WTC11 (cell line): ENCODE data around the gene DENND4A.

Experiments used
- CTCF ChIP-seq: fragments of 200-600 bp; IDR thresholded peaks from 2 replicates; pipeline ENCODE4 v1.8.0; 2022; ENCODE audit warnings: antibody characterized with exemption
- ESRRA ChIP-seq: sonication (generic); formaldehyde crosslinking; IDR thresholded peaks from 2 replicates; pipeline ENCODE4 v1.8.1; 2022; ENCODE audit warnings: mild to moderate bottlenecking, missing genetic modification reagents, borderline replicate concordance
- ETV6 ChIP-seq: sonication (generic); formaldehyde crosslinking; IDR thresholded peaks from 2 replicates; pipeline ENCODE4 v1.8.1; 2022; ENCODE audit warnings: mild to moderate bottlenecking, missing genetic modification reagents
- JUN ChIP-seq: sonication (generic); formaldehyde crosslinking; IDR thresholded peaks from 2 replicates; pipeline ENCODE4 v1.8.0; 2023; ENCODE audit warnings: mild to moderate bottlenecking, missing genetic modification reagents
- PREB ChIP-seq: sonication (generic); formaldehyde crosslinking; IDR thresholded peaks from 2 replicates; pipeline ENCODE4 v1.8.1; 2022; ENCODE audit warnings: mild to moderate bottlenecking, missing genetic modification reagents, moderate library complexity, borderline replicate concordance
- TF ChIP-seq, protein P1 (sequence below): sonication (generic); formaldehyde crosslinking; IDR thresholded peaks from 2 replicates; pipeline ENCODE4 v1.8.0; 2022; ENCODE audit warnings: mild to moderate bottlenecking, missing genetic modification reagents

DNA sequence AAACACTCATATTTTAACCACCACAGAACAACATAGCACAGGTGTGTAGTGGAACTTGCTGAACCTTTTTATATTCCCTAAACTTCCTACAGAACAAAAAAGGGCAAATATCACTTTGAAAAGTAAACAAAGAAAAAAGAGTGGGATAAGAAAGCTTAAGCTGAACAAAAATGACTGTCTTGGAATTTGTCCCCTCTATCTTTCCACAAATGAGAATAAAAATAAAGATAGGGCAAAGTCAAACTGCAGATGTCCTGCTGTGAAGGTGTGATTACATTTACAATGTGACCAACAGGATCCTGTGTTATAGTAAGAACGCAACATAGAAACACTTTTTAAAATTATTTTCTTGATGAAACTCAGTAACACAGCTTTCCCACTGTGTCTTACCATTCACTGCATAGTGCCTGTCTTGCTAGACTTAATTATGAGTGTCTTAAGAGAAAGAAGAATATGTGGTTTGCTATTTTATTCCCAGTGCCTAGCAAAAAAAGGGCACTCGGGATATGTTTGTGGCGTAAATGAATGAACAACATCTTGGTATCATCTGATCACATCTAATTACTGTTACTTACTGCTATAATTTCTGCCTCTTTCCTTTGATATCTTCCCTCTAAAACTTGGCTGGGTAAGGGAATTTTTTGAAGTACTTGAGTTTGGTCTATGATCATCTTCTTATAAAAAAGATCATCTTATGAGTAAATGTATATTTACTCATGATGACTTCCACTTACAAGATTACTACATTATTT, 67.5 kb downstream of the DENND4A start:
- TF ChIP-seq PREB (CRISPR knock-in tag) (no peak), ETV6 (CRISPR knock-in tag) (no peak), CTCF (no peak), JUN (CRISPR knock-in tag) (no peak), ESRRA (no peak)
- TF ChIP-seq, protein P1, sequence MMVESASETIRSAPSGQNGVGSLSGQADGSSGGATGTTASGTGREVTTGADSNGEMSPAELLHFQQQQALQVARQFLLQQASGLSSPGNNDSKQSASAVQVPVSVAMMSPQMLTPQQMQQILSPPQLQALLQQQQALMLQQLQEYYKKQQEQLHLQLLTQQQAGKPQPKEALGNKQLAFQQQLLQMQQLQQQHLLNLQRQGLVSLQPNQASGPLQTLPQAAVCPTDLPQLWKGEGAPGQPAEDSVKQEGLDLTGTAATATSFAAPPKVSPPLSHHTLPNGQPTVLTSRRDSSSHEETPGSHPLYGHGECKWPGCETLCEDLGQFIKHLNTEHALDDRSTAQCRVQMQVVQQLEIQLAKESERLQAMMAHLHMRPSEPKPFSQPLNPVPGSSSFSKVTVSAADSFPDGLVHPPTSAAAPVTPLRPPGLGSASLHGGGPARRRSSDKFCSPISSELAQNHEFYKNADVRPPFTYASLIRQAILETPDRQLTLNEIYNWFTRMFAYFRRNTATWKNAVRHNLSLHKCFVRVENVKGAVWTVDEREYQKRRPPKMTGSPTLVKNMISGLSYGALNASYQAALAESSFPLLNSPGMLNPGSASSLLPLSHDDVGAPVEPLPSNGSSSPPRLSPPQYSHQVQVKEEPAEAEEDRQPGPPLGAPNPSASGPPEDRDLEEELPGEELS (CRISPR knock-in tag): no peak
